Measurements from ENCODE around the gene SYNGR2.
A peak's percentile ranks its signal among the peaks of the same experiment; 100 is the strongest.

SYNGR2 gene

DNA sequence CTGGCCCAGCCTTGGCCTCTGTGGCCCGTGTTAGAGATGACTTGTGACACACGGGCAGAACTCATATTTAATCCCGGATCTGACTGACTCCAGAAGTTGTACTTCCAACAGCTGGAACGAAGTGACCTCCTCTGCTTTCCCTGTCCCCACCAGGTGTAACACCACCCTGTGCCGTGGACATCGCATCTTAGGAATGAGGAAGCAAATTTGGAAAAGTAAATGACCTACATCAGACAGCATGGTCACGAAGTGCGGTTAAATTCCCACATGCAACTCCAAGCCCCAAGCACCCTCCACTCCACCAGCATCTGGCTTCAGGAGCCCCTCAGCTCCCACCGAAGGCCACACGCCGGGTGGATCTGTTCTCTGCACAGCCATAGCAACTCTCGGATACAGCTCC is 15.5 kb downstream of the SYNGR2 start:
- peak overlapping the region in 1 of 2 experiments; percentile 48; a peak in 1 of 4 replicates for H3K4me3 ChIP-seq (ENCODE audit: low read depth in 1 of 2, low read length in 2 of 2)
- peak overlapping the region; percentile 75 for H3K9ac ChIP-seq (ENCODE audit: low read depth, low read length)
- TF ChIP-seq EZH2 (IDR thresholded peaks at IDR 0.05; ENCODE audit: borderline replicate concordance, low read depth, low read length, severe bottlenecking), result no peak
- TF ChIP-seq, protein P1, sequence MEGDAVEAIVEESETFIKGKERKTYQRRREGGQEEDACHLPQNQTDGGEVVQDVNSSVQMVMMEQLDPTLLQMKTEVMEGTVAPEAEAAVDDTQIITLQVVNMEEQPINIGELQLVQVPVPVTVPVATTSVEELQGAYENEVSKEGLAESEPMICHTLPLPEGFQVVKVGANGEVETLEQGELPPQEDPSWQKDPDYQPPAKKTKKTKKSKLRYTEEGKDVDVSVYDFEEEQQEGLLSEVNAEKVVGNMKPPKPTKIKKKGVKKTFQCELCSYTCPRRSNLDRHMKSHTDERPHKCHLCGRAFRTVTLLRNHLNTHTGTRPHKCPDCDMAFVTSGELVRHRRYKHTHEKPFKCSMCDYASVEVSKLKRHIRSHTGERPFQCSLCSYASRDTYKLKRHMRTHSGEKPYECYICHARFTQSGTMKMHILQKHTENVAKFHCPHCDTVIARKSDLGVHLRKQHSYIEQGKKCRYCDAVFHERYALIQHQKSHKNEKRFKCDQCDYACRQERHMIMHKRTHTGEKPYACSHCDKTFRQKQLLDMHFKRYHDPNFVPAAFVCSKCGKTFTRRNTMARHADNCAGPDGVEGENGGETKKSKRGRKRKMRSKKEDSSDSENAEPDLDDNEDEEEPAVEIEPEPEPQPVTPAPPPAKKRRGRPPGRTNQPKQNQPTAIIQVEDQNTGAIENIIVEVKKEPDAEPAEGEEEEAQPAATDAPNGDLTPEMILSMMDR (IDR thresholded peaks at IDR 0.05; ENCODE audit: borderline replicate concordance, extremely low read depth, low read length, poor library complexity, severe bottlenecking), result no peak
- H3K27me3 ChIP-seq (ENCODE audit: insufficient read depth, low read length, poor library complexity), result no peaks in the 10 kb centered on the region
- no peak for ATAC-seq (ENCODE audit: insufficient read depth, low read depth)
- peak overlapping the region; percentile 92 for H3K4me2 ChIP-seq (ENCODE audit: insufficient read depth, low read length)
- H3K36me3 ChIP-seq (ENCODE audit: insufficient read depth, low read length), result peaks cover 68% of the 10 kb centered on the region
- no peak overlapping the region for H2AFZ ChIP-seq (ENCODE audit: low read depth, low read length)
- H3K79me2 ChIP-seq (ENCODE audit: insufficient read depth, low read length), result peaks cover 69% of the 10 kb centered on the region
- 0 out of 2 replicates have a peak overlapping the region, but pooled peaks have one; percentile 37 for H3K27ac ChIP-seq (ENCODE audit: low read length)
- H3K4me1 ChIP-seq (ENCODE audit: insufficient read depth, low read length), result peaks cover 63% of the 10 kb centered on the region
- peaks cover 30% of the 10 kb centered on the region for H4K20me1 ChIP-seq (ENCODE audit: insufficient read depth, low read length)
- no peaks in the 10 kb centered on the region for H3K9me3 ChIP-seq (ENCODE audit: insufficient read depth, low read length, severe bottlenecking)
- DNase-seq, result no peak

DNA sequence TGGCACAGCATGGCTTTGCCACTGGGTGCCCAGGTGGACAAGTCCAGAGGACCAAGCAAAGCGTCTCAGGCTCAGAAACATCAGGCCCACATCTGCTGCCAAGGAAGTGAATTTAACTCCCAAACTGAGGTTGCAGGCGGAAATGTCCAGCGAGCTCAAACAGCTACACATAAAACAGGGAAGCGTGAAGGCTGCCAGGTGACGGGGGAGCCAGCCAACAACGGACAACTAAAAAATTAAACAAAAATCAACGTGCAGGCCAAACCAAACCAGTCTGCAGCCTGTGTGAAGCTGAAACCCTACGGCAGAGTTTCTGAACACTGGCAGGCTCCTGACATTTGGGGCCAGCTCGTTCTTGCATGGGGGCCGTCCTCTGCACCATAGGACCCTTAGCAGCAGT is 16.0 kb downstream of the SYNGR2 start:
- DNase-seq (no peak), ATAC-seq (ENCODE audit: insufficient read depth, low read depth) (no peak)
- Histone ChIP-seq H3K9ac (ENCODE audit: low read depth, low read length) (peak overlapping the region; percentile 75), H3K4me3 (ENCODE audit: low read depth in 1 of 2, low read length in 2 of 2) (peak overlapping the region in 1 of 2 experiments; percentile 48; a peak in 1 of 4 replicates), H3K4me2 (ENCODE audit: insufficient read depth, low read length) (peak overlapping the region; percentile 92), H3K36me3 (ENCODE audit: insufficient read depth, low read length) (peaks cover 64% of the 10 kb centered on the region), H3K4me1 (ENCODE audit: insufficient read depth, low read length) (peaks cover 68% of the 10 kb centered on the region), H2AFZ (ENCODE audit: low read depth, low read length) (no peak overlapping the region), H3K27me3 (ENCODE audit: insufficient read depth, low read length, poor library complexity) (no peaks in the 10 kb centered on the region), H3K27ac (ENCODE audit: low read length) (peak overlapping the region; percentile 37; the same call in 1 of the 2 replicates), H3K9me3 (ENCODE audit: insufficient read depth, low read length, severe bottlenecking) (no peaks in the 10 kb centered on the region), H4K20me1 (ENCODE audit: insufficient read depth, low read length) (peaks cover 26% of the 10 kb centered on the region), H3K79me2 (ENCODE audit: insufficient read depth, low read length) (peaks cover 74% of the 10 kb centered on the region)
- TF ChIP-seq, protein P1 (IDR thresholded peaks at IDR 0.05; ENCODE audit: borderline replicate concordance, extremely low read depth, low read length, poor library complexity, severe bottlenecking), result no peak
- TF ChIP-seq EZH2 (IDR thresholded peaks at IDR 0.05; ENCODE audit: borderline replicate concordance, low read depth, low read length, severe bottlenecking), result no peak

DNA sequence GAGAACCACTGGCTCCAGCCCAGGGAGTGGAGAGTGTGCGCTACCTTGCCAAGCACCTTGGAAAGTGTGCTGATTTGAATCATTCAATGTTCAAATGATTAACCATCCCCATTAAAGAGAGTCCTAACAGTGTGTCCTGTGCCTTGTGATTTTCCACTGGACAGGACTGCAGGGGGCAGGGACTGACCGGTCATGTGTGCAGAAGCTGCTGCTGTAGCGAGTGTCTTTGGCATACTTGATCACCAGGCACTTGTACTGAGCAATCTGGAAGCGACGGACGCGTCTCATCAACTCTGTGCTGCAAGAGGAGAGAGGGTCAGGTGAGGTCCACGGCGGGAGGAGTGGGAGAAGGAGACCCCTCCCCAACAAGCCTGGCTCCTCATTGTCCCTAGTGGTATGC is 16.5 kb downstream of the SYNGR2 start:
- peaks cover 59% of the 10 kb centered on the region for H3K36me3 ChIP-seq (ENCODE audit: insufficient read depth, low read length)
- peak overlapping the region; percentile 75 for H3K9ac ChIP-seq (ENCODE audit: low read depth, low read length)

More for the DNA sequence above, 16.5 kb downstream of the SYNGR2 start:
- no peaks in the 10 kb centered on the region for H3K27me3 ChIP-seq (ENCODE audit: insufficient read depth, low read length, poor library complexity)
- H3K4me2 ChIP-seq (ENCODE audit: insufficient read depth, low read length), result peak overlapping the region; percentile 92
- H3K27ac ChIP-seq (ENCODE audit: low read length), result peak overlapping the region; percentile 61
- no peak overlapping the region for H2AFZ ChIP-seq (ENCODE audit: low read depth, low read length)
- H4K20me1 ChIP-seq (ENCODE audit: insufficient read depth, low read length), result peaks cover 26% of the 10 kb centered on the region
- no peak for ATAC-seq (ENCODE audit: insufficient read depth, low read depth)
- H3K4me1 ChIP-seq (ENCODE audit: insufficient read depth, low read length), result peaks cover 72% of the 10 kb centered on the region
- no peak for DNase-seq
- peak overlapping the region in 1 of 2 experiments; percentile 48; a peak in 2 of 4 replicates for H3K4me3 ChIP-seq (ENCODE audit: low read depth in 1 of 2, low read length in 2 of 2)
- no peak for TF ChIP-seq EZH2 (IDR thresholded peaks at IDR 0.05; ENCODE audit: borderline replicate concordance, low read depth, low read length, severe bottlenecking)
- TF ChIP-seq, protein P1 (IDR thresholded peaks at IDR 0.05; ENCODE audit: borderline replicate concordance, extremely low read depth, low read length, poor library complexity, severe bottlenecking), result no peak
- peaks cover 76% of the 10 kb centered on the region for H3K79me2 ChIP-seq (ENCODE audit: insufficient read depth, low read length)
- H3K9me3 ChIP-seq (ENCODE audit: insufficient read depth, low read length, severe bottlenecking), result no peaks in the 10 kb centered on the region
